Endothelial cell of hepatic sinusoid (primary cell): Measurements from ENCODE around the gene FUT3.
"Not testable (repeated sequence)": the region's sequence is repeated elsewhere in the genome, so short reads cannot be mapped to it uniquely, and the experiment has no call there.

ENCODE experiments used
- in situ Hi-C: cut with HindIII; loops from 2 replicates; pipeline ENCODE4 v1.10.0; 2017; ENCODE audit warnings: low sequenced_read_pairs

The FUT3 gene

GRCh38 chr19:5882421-5882968 lies 31.2 kb upstream of the FUT3 start:
- in situ Hi-C loops = no loop called here

- in situ Hi-C loops = no loop called here
Observed at GRCh38 chr19:5881543-5882299, 30.5 kb upstream of the FUT3 start.

GRCh38 chr19:5880604-5881078 lies 29.4 kb upstream of the FUT3 start:
- in situ Hi-C loops = no loop called here

GRCh38 chr19:5880196-5880595 lies 28.9 kb upstream of the FUT3 start:
- in situ Hi-C loops = no loop called here

GRCh38 chr19:5877882-5878281 lies 26.6 kb upstream of the FUT3 start:
- in situ Hi-C loops = no loop called here

GRCh38 chr19:5877427-5877826 lies 26.2 kb upstream of the FUT3 start:
- in situ Hi-C loops = no loop called here

GRCh38 chr19:5874496-5874895 lies 23.2 kb upstream of the FUT3 start:
- in situ Hi-C loops = not testable (repeated sequence)

GRCh38 chr19:5873617-5874199 lies 22.5 kb upstream of the FUT3 start:
- in situ Hi-C loops = no loop called here

GRCh38 chr19:5870986-5871394 lies 19.7 kb upstream of the FUT3 start:
- in situ Hi-C loops = no loop called here

- in situ Hi-C loops = no loop called here
Observed at GRCh38 chr19:5867201-5868136, 16.2 kb upstream of the FUT3 start.

- in situ Hi-C loops = no loop called here
Observed at GRCh38 chr19:5865772-5866171, 14.5 kb upstream of the FUT3 start.

- in situ Hi-C loops = no loop called here
Observed at GRCh38 chr19:5864725-5865486, 13.7 kb upstream of the FUT3 start.

- in situ Hi-C loops = no loop called here
Observed at GRCh38 chr19:5864013-5864720, 12.9 kb upstream of the FUT3 start.

GRCh38 chr19:5863030-5863665 lies 11.9 kb upstream of the FUT3 start:
- in situ Hi-C loops = no loop called here

GRCh38 chr19:5857203-5858081 lies 6.2 kb upstream of the FUT3 start:
- in situ Hi-C loops = no loop called here

GRCh38 chr19:5855151-5855550 lies 3.9 kb upstream of the FUT3 start:
- in situ Hi-C loops = not testable (repeated sequence)

- in situ Hi-C loops = loop anchor here (5.0 kb wide), 1 partner anchor 78 kb away; no protein-coding TSS in a partner anchor
Observed at GRCh38 chr19:5854121-5854520, 2.9 kb upstream of the FUT3 start.

- in situ Hi-C loops = loop anchor here (5.0 kb wide), 1 partner anchor 81 kb away; no protein-coding TSS in a partner anchor
Observed at GRCh38 chr19:5850743-5851293, 431 bp downstream of the FUT3 start.
